HCT116 (cell line): ENCODE measurements around the gene TWF2.
"Not testable (repeated sequence)": the region's sequence is repeated elsewhere in the genome, so short reads cannot be mapped to it uniquely, and the experiment has no call there.

Experiments
- CTCF ChIP-seq, 3 experiments: fragments of 200-600 bp in 1 of 3; sonication (generic) in 1 of 3; IDR thresholded peaks in 2 of 3; conservative IDR thresholded peaks in 1 of 3; 2 replicates each; pipeline ENCODE4 v1.5.1; 2012 to 2017; ENCODE audit warnings: low read depth in 2 of 3, low read length in 2 of 3, antibody characterized with exemption in 1 of 3, borderline replicate concordance in 1 of 3, control low read depth in 1 of 3, mild to moderate bottlenecking in 1 of 3, mixed read lengths in 1 of 3, mixed run types in 1 of 3, moderate library complexity in 1 of 3; ENCODE audit not compliant: insufficient read depth in 1 of 3
- RAD21 ChIP-seq: IDR thresholded peaks from 2 replicates; pipeline ENCODE4 v1.6.1; 2012; ENCODE audit warnings: low read depth, mild to moderate bottlenecking

- not testable (repeated sequence) for TF ChIP-seq RAD21; CTCF (IDR thresholded peaks at IDR 0.05 in 2 of 3, conservative IDR thresholded peaks at IDR 0.05 in 1 of 3; ENCODE audit: borderline replicate concordance in 1 of 3, insufficient read depth in 1 of 3, low read depth in 2 of 3, low read length in 2 of 3)
Measured at GRCh38 chr3:52284051-52284450, 45.1 kb upstream of the TWF2 start.
